WTC11 (cell line): Measurements from ENCODE around the gene VAC14. TPM values are rescaled to one million over a fixed set of nuclear protein-coding genes. Genes with fewer than 3 reads are reported as not detected.

Experiments used
- ATAC-seq: fragments of 200-7000 bp; cut with Tn5 transposase; 2 replicates; pipeline ENCODE4 v1.10.0; 2021; ENCODE audit warnings: mild to moderate bottlenecking, moderate library complexity
- CTCF ChIA-PET: fragments of 300-600 bp; sonication (Branson Sonifier 250); formaldehyde crosslinking; loops from one replicate; lab custom pipeline; 2021; ENCODE audit warnings: antibody characterized with exemption; lab: Charles Lee
- POLR2A ChIA-PET: fragments of 350-600 bp; sonication (Branson Sonifier 250); formaldehyde crosslinking; loops from one replicate; lab custom pipeline; 2021; ENCODE audit warnings: antibody characterized with exemption; lab: Charles Lee
- DNase-seq: peaks from one replicate; pipeline ENCODE4 v3.0.0; 2021; ENCODE audit warnings: low spot score
- H3K27ac Mint-ChIP-seq: 2 replicates; pipeline ENCODE4 v1.8.0; 2021; ENCODE audit warnings: mixed read lengths
- H3K27me3 Mint-ChIP-seq: 2 replicates; pipeline ENCODE4 v1.8.0; 2021; ENCODE audit warnings: low read depth, mild to moderate bottlenecking, moderate library complexity, mixed read lengths
- H3K36me3 Mint-ChIP-seq: 2 replicates; pipeline ENCODE4 v1.8.0; 2021; ENCODE audit warnings: mixed read lengths
- H3K4me1 Mint-ChIP-seq: 2 replicates; pipeline ENCODE4 v1.8.0; 2022; ENCODE audit warnings: mixed read lengths
- H3K4me3 Mint-ChIP-seq: 2 replicates; pipeline ENCODE4 v1.8.0; 2021; ENCODE audit warnings: mild to moderate bottlenecking, moderate library complexity, mixed read lengths
- H3K9me3 Mint-ChIP-seq: 2 replicates; pipeline ENCODE4 v1.8.0; 2021; ENCODE audit warnings: mixed read lengths
- CBFB ChIP-seq: sonication (generic); formaldehyde crosslinking; IDR thresholded peaks from 2 replicates; pipeline ENCODE4 v1.8.1; 2022; ENCODE audit warnings: mild to moderate bottlenecking, low read depth, missing genetic modification reagents
- FOXP1 ChIP-seq: sonication (generic); formaldehyde crosslinking; IDR thresholded peaks from 2 replicates; pipeline ENCODE4 v1.8.0; 2022; ENCODE audit warnings: missing genetic modification reagents, mild to moderate bottlenecking, moderate library complexity, borderline replicate concordance
- GTF2I ChIP-seq: fragments of 250-450 bp; sonication (Bioruptor Pico); conservative IDR thresholded peaks from 2 replicates; pipeline ENCODE4 v1.4.0; 2021; ENCODE audit warnings: mild to moderate bottlenecking
- IRF2 ChIP-seq: sonication (generic); formaldehyde crosslinking; IDR thresholded peaks from 2 replicates; pipeline ENCODE4 v1.8.0; 2022; ENCODE audit warnings: low read depth, missing genetic modification reagents, borderline replicate concordance
- MXD4 ChIP-seq: fragments of 250-450 bp; sonication (Bioruptor Pico); IDR thresholded peaks from 2 replicates; pipeline ENCODE4 v1.8.0; 2021; ENCODE audit warnings: mild to moderate bottlenecking, moderate library complexity, borderline replicate concordance
- RELA ChIP-seq: sonication (generic); formaldehyde crosslinking; IDR thresholded peaks from 2 replicates; pipeline ENCODE4 v1.8.1; 2022; ENCODE audit warnings: missing genetic modification reagents, mild to moderate bottlenecking, borderline replicate concordance
- SOX15 ChIP-seq: fragments of 250-450 bp; sonication (Bioruptor Pico); IDR thresholded peaks from 2 replicates; pipeline ENCODE4 v1.9.0; 2021; ENCODE audit warnings: mild to moderate bottlenecking
- SP1 ChIP-seq: sonication (generic); formaldehyde crosslinking; conservative IDR thresholded peaks from 2 replicates; pipeline ENCODE4 v1.8.1; 2022; ENCODE audit warnings: missing genetic modification reagents
- ZNF121 ChIP-seq: sonication (generic); formaldehyde crosslinking; IDR thresholded peaks from 2 replicates; pipeline ENCODE4 v1.8.0; 2023; ENCODE audit warnings: missing genetic modification reagents
- ZNF219 ChIP-seq: sonication (generic); formaldehyde crosslinking; IDR thresholded peaks from 2 replicates; pipeline ENCODE4 v1.8.0; 2023; ENCODE audit warnings: missing genetic modification reagents, mild to moderate bottlenecking, borderline replicate concordance
- ZNF396 ChIP-seq: fragments of 250-450 bp; sonication (Bioruptor Pico); IDR thresholded peaks from 2 replicates; pipeline ENCODE4 v1.8.0; 2021; ENCODE audit warnings: mild to moderate bottlenecking, moderate library complexity, borderline replicate concordance
- ZNF423 ChIP-seq: fragments of 250-450 bp; sonication (Bioruptor Pico); IDR thresholded peaks from 2 replicates; pipeline ENCODE4 v2.1.2; 2022; ENCODE audit warnings: mild to moderate bottlenecking, moderate library complexity
- ZNF671 ChIP-seq: fragments of 250-450 bp; sonication (Bioruptor Pico); IDR thresholded peaks from 2 replicates; pipeline ENCODE4 v1.8.0; 2021; ENCODE audit warnings: mild to moderate bottlenecking
- total RNA-seq: library from RNA; stranded (reverse); gene quantifications from 3 replicates; pipeline ENCODE4 v1.2.3, GENCODE V29; 2021
- TF ChIP-seq, protein P1 (sequence below): sonication (generic); formaldehyde crosslinking; IDR thresholded peaks from 2 replicates; pipeline ENCODE4 v1.8.1; 2023; ENCODE audit warnings: mild to moderate bottlenecking, missing genetic modification reagents
- TF ChIP-seq, protein P2 (sequence below): sonication (generic); formaldehyde crosslinking; IDR thresholded peaks from 2 replicates; pipeline ENCODE4 v1.8.1; 2022; ENCODE audit warnings: mild to moderate bottlenecking, moderate library complexity, missing genetic modification reagents
- TF ChIP-seq, protein P3 (sequence below): sonication (generic); formaldehyde crosslinking; conservative IDR thresholded peaks from 2 replicates; pipeline ENCODE4 v1.8.1; 2022; ENCODE audit warnings: mild to moderate bottlenecking, missing genetic modification reagents
- TF ChIP-seq, protein P4 (sequence below): sonication (generic); formaldehyde crosslinking; IDR thresholded peaks from 2 replicates; pipeline ENCODE4 v1.8.0; 2022; ENCODE audit warnings: mild to moderate bottlenecking, missing genetic modification reagents
- TF ChIP-seq, protein P5 (sequence below): sonication (generic); formaldehyde crosslinking; IDR thresholded peaks from 2 replicates; pipeline ENCODE4 v1.8.0; 2022; ENCODE audit warnings: mild to moderate bottlenecking, missing genetic modification reagents
- TF ChIP-seq, protein P6 (sequence below): sonication (generic); formaldehyde crosslinking; IDR thresholded peaks from 2 replicates; pipeline ENCODE4 v1.8.1; 2023; ENCODE audit warnings: mild to moderate bottlenecking, missing genetic modification reagents

The VAC14 gene
- total RNA-seq, 1 experiment from 2014 or later, result 60.1 TPM

DNA sequence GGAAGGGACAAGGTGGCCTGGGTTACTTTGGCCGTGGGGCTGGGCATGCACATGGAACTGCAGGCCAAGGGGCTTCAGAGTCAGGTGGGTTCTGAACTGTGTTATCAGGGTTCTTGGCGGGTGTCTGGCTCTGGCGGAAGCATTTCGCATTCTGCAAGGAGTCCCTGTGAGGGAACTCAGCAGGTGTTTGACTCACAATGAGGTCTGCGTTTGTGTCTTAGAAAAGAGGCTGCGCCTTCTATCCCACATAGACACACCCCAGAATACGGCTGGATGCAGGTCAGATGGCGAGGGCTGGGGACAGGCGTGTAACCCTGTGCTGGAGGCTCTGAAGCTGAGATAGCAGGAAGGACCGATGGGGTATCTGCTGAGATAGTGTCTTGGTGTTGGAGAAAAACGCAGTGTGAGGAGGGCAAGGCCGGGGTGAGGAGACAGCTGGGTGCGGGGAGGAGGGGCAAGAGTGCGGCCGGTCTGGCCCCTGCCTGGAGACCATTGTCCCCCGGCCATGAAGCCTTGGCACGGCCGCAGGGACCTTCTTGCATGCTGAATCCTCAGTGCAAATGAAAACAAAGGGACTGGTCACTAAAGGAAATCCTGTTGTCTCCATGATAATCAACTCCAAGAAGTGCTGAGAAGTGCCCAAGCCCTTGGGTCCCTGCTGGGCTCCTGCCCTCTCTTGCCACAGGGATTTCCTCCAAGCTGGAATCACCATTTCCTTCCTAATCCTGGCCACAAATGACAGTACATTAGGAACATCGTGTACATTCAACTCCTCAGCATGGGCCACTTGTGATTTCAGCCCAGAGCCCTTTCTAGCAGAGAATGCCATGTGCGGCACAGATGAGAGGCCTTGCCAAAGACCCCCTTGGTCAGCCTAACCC, 92.4 kb downstream of the VAC14 start:
- H3K36me3 Mint-ChIP-seq, result no peaks in the 10 kb centered on the region
- ATAC-seq (no peak), DNase-seq (no peak)
- H3K4me3 Mint-ChIP-seq, result no peak overlapping the region
- H3K27ac Mint-ChIP-seq, result 0 out of 2 replicates have a peak overlapping the region, but pooled peaks have one; percentile 22
- no peak for TF ChIP-seq ZNF396 (CRISPR knock-in tag)
- TF ChIP-seq ZNF121 (CRISPR knock-in tag), result no peak
- TF ChIP-seq IRF2 (CRISPR knock-in tag), result no peak
- no peak for TF ChIP-seq GTF2I
- TF ChIP-seq ZNF671 (CRISPR knock-in tag), result no peak
- TF ChIP-seq, protein P1, sequence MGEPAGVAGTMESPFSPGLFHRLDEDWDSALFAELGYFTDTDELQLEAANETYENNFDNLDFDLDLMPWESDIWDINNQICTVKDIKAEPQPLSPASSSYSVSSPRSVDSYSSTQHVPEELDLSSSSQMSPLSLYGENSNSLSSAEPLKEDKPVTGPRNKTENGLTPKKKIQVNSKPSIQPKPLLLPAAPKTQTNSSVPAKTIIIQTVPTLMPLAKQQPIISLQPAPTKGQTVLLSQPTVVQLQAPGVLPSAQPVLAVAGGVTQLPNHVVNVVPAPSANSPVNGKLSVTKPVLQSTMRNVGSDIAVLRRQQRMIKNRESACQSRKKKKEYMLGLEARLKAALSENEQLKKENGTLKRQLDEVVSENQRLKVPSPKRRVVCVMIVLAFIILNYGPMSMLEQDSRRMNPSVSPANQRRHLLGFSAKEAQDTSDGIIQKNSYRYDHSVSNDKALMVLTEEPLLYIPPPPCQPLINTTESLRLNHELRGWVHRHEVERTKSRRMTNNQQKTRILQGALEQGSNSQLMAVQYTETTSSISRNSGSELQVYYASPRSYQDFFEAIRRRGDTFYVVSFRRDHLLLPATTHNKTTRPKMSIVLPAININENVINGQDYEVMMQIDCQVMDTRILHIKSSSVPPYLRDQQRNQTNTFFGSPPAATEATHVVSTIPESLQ (CRISPR knock-in tag), result no peak
- no peak for TF ChIP-seq RELA (CRISPR knock-in tag)
- TF ChIP-seq, protein P2, sequence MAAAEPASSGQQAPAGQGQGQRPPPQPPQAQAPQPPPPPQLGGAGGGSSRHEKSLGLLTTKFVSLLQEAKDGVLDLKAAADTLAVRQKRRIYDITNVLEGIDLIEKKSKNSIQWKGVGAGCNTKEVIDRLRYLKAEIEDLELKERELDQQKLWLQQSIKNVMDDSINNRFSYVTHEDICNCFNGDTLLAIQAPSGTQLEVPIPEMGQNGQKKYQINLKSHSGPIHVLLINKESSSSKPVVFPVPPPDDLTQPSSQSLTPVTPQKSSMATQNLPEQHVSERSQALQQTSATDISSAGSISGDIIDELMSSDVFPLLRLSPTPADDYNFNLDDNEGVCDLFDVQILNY (CRISPR knock-in tag), result no peak
- TF ChIP-seq CBFB (CRISPR knock-in tag), result no peak
- TF ChIP-seq FOXP1, result no peak
- no peak for TF ChIP-seq MXD4
- TF ChIP-seq, protein P3, sequence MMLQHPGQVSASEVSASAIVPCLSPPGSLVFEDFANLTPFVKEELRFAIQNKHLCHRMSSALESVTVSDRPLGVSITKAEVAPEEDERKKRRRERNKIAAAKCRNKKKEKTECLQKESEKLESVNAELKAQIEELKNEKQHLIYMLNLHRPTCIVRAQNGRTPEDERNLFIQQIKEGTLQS, result no peak
- TF ChIP-seq SP1 (CRISPR knock-in tag), result no peak
- TF ChIP-seq ZNF219 (CRISPR knock-in tag), result no peak
- TF ChIP-seq, protein P4, sequence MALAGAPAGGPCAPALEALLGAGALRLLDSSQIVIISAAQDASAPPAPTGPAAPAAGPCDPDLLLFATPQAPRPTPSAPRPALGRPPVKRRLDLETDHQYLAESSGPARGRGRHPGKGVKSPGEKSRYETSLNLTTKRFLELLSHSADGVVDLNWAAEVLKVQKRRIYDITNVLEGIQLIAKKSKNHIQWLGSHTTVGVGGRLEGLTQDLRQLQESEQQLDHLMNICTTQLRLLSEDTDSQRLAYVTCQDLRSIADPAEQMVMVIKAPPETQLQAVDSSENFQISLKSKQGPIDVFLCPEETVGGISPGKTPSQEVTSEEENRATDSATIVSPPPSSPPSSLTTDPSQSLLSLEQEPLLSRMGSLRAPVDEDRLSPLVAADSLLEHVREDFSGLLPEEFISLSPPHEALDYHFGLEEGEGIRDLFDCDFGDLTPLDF, result no peak
- TF ChIP-seq, protein P5, sequence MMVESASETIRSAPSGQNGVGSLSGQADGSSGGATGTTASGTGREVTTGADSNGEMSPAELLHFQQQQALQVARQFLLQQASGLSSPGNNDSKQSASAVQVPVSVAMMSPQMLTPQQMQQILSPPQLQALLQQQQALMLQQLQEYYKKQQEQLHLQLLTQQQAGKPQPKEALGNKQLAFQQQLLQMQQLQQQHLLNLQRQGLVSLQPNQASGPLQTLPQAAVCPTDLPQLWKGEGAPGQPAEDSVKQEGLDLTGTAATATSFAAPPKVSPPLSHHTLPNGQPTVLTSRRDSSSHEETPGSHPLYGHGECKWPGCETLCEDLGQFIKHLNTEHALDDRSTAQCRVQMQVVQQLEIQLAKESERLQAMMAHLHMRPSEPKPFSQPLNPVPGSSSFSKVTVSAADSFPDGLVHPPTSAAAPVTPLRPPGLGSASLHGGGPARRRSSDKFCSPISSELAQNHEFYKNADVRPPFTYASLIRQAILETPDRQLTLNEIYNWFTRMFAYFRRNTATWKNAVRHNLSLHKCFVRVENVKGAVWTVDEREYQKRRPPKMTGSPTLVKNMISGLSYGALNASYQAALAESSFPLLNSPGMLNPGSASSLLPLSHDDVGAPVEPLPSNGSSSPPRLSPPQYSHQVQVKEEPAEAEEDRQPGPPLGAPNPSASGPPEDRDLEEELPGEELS (CRISPR knock-in tag), result no peak
- H3K9me3 Mint-ChIP-seq, result no peaks in the 10 kb centered on the region
- ChIA-PET CTCF (interaction anchor here (1.3 to 3.1 kb wide), 2 partner anchors 29 to 62 kb away, joined by 3 to 10 read pairs; no protein-coding TSS in a partner anchor), POLR2A (no interaction called here)
- H3K4me1 Mint-ChIP-seq, result peaks cover 42% of the 10 kb centered on the region
- H3K27me3 Mint-ChIP-seq, result no peaks in the 10 kb centered on the region

DNA sequence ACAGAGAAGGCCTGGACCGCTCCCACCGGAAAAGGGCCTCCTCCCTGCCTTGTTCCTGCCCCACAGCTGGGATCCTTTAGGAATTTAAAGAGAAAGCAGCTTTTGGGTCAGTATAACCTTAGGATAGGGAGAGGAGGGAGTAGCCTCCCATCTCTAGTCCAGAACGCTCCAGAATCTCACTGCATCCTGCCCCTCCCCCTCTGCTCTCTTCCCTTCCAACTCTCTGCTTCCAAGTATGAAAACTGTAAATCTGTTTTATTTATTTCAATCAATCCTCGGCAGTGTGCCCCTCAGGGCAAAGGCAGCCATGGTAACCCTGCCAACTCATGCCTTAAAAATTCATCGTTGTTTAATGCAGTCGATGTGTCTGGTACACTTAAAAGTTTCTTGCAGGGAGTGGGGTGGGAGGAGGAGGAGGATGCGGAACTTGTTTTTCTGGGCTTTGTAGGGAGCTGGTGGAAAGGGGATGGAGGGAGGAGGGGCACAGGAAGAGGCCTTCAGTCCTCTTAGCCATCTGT, 94.0 kb downstream of the VAC14 start:
- Mint-ChIP-seq H3K4me3 (no peak overlapping the region), H3K4me1 (peaks cover 32% of the 10 kb centered on the region), H3K36me3 (no peaks in the 10 kb centered on the region), H3K9me3 (no peaks in the 10 kb centered on the region), H3K27me3 (no peaks in the 10 kb centered on the region), H3K27ac (peak overlapping the region; percentile 63; the same call in 1 of the 2 replicates)
- POLR2A ChIA-PET, result no interaction called here
- TF ChIP-seq SOX15 (CRISPR knock-in tag), result no peak
- TF ChIP-seq, protein P4, result no peak
- TF ChIP-seq ZNF396 (CRISPR knock-in tag), result no peak
- TF ChIP-seq ZNF423 (CRISPR knock-in tag), result no peak
- TF ChIP-seq, protein P6, sequence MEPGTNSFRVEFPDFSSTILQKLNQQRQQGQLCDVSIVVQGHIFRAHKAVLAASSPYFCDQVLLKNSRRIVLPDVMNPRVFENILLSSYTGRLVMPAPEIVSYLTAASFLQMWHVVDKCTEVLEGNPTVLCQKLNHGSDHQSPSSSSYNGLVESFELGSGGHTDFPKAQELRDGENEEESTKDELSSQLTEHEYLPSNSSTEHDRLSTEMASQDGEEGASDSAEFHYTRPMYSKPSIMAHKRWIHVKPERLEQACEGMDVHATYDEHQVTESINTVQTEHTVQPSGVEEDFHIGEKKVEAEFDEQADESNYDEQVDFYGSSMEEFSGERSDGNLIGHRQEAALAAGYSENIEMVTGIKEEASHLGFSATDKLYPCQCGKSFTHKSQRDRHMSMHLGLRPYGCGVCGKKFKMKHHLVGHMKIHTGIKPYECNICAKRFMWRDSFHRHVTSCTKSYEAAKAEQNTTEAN, result no peak
- TF ChIP-seq ZNF121 (CRISPR knock-in tag), result no peak
- TF ChIP-seq, protein P2 (CRISPR knock-in tag), result no peak
- no peak for ATAC-seq
- CTCF ChIA-PET, result interaction anchor here (1.9 kb wide), 1 partner anchor 31 kb away, joined by 7 read pairs; no protein-coding TSS in a partner anchor
- DNase-seq, result no peak
